Urinary bladder (tissue), 4 donors: ENCODE data around the gene C17orf58. TPM values are rescaled to one million over a fixed set of nuclear protein-coding genes. Genes with fewer than 3 reads are reported as not detected.
A peak's percentile ranks its signal among the peaks of the same experiment; 100 is the strongest.
"Not testable (repeated sequence)": the region's sequence is repeated elsewhere in the genome, so short reads cannot be mapped to it uniquely, and the experiment has no call there.

Source experiments
- DNase-seq: peaks from one replicate; pipeline ENCODE4 v3.0.0-alpha.2; 2015; ENCODE audit errors: extremely low spot score
- H3K27ac ChIP-seq: one replicate; pipeline ENCODE4 v1.5.1; 2013; ENCODE audit warnings: low read depth, mild to moderate bottlenecking, moderate library complexity
- H3K36me3 ChIP-seq: one replicate; pipeline ENCODE4 v1.6.1; 2013; ENCODE audit warnings: mild to moderate bottlenecking, moderate library complexity; ENCODE audit not compliant: insufficient read depth
- H3K4me1 ChIP-seq: one replicate; pipeline ENCODE4 v1.6.1; 2013; ENCODE audit warnings: mild to moderate bottlenecking, moderate library complexity; ENCODE audit not compliant: insufficient read depth
- H3K4me3 ChIP-seq: one replicate; pipeline ENCODE4 v1.5.1; 2013; ENCODE audit warnings: low read depth, low read length
- WGBS: extraction: QIAGEN DNeasy Blood & Tissue Kit; methylation state at CpG from one replicate; pipeline ENCODE4 v1.1.7; 2013; 5-methylcytosine and 5-hydroxymethylcytosine counted together
- polyA plus RNA-seq: library from polyadenylated mRNA; stranded (reverse); fragments of 200-250 nt; gene quantifications from one replicate; pipeline ENCODE4 v1.2.3, GENCODE V29; 2013
- total RNA-seq: library from RNA; depleted of rRNA; stranded (reverse); fragments of >200 nt; gene quantifications from one replicate; pipeline ENCODE4 v1.2.3, GENCODE V29; 2014
- donor health status: healthy with polysubstance abuse.
- donor health status: healthy.

Gene C17orf58
- total and polyA plus RNA-seq, 2 donors: 9.6 to 33.4 TPM

- H3K4me1 ChIP-seq: no peaks in the 10 kb centered on the region
- no peak overlapping the region for H3K27ac ChIP-seq
- DNase-seq: no peak
- H3K36me3 ChIP-seq: no peaks in the 10 kb centered on the region
- 79% methylated on average over 9 of the region's 9 CpGs for WGBS
- H3K4me3 ChIP-seq: no peak overlapping the region
Observed at GRCh38 chr17:68019336-68019674, 23.0 kb upstream of the C17orf58 start.

GRCh38 chr17:68018493-68018892 lies 22.2 kb upstream of the C17orf58 start:
- not testable (repeated sequence) for H3K4me1 ChIP-seq, DNase-seq, H3K27ac ChIP-seq, H3K4me3 ChIP-seq, H3K36me3 ChIP-seq
- WGBS: 92% methylated on average over 21 of the region's 21 CpGs

GRCh38 chr17:68016838-68017237 lies 20.6 kb upstream of the C17orf58 start:
- no peak overlapping the region for H3K27ac ChIP-seq
- no peak overlapping the region for H3K4me3 ChIP-seq
- 90% methylated on average over 2 of the region's 2 CpGs for WGBS
- H3K36me3 ChIP-seq: no peaks in the 10 kb centered on the region
- H3K4me1 ChIP-seq: no peaks in the 10 kb centered on the region
- DNase-seq: no peak

- no peak for DNase-seq
- 87% methylated on average over 11 of the region's 11 CpGs for WGBS
- Histone ChIP-seq H3K27ac (no peak overlapping the region), H3K4me3 (no peak overlapping the region), H3K36me3 (no peaks in the 10 kb centered on the region), H3K4me1 (no peaks in the 10 kb centered on the region)
Observed at GRCh38 chr17:68015081-68015723, 18.9 kb upstream of the C17orf58 start.

GRCh38 chr17:68013385-68013784 lies 17.1 kb upstream of the C17orf58 start:
- no peak overlapping the region for H3K27ac ChIP-seq
- no peaks in the 10 kb centered on the region for H3K36me3 ChIP-seq
- DNase-seq: no peak
- no peak overlapping the region for H3K4me3 ChIP-seq
- no peaks in the 10 kb centered on the region for H3K4me1 ChIP-seq

GRCh38 chr17:68011199-68011665 lies 15.0 kb upstream of the C17orf58 start:
- 47% methylated on average over 20 of the region's 20 CpGs for WGBS
- no peaks in the 10 kb centered on the region for H3K4me1 ChIP-seq
- DNase-seq: no peak
- no peak overlapping the region for H3K27ac ChIP-seq
- no peak overlapping the region for H3K4me3 ChIP-seq
- H3K36me3 ChIP-seq: no peaks in the 10 kb centered on the region

- 62% methylated on average over 6 of the region's 6 CpGs for WGBS
- no peak overlapping the region for H3K27ac ChIP-seq
Observed at GRCh38 chr17:68006797-68007196, 10.5 kb upstream of the C17orf58 start.

GRCh38 chr17:68004201-68004600 lies 7.9 kb upstream of the C17orf58 start:
- H3K36me3 ChIP-seq: no peaks in the 10 kb centered on the region
- H3K27ac ChIP-seq: no peak overlapping the region
- no peak overlapping the region for H3K4me3 ChIP-seq
- H3K4me1 ChIP-seq: no peaks in the 10 kb centered on the region
- no peak for DNase-seq
- WGBS: 80% methylated on average over 3 of the region's 3 CpGs

More at GRCh38 chr17:68006797-68007196, 10.5 kb upstream of the C17orf58 start:
- peak; percentile 11 for DNase-seq
- Histone ChIP-seq H3K4me3 (no peak overlapping the region), H3K4me1 (no peaks in the 10 kb centered on the region), H3K36me3 (no peaks in the 10 kb centered on the region)

- Histone ChIP-seq H3K36me3 (no peaks in the 10 kb centered on the region), H3K4me3 (no peak overlapping the region), H3K27ac (no peak overlapping the region), H3K4me1 (peaks cover 1% of the 10 kb centered on the region)
- 93% methylated on average over 3 of the region's 3 CpGs for WGBS
- DNase-seq: no peak
Observed at GRCh38 chr17:67999291-67999911, 3.1 kb upstream of the C17orf58 start.

GRCh38 chr17:67998466-67998865 lies 2.2 kb upstream of the C17orf58 start:
- WGBS: 82% methylated on average over 2 of the region's 2 CpGs

GRCh38 chr17:67995570-67996263 lies 552 bp downstream of the C17orf58 start:
- Histone ChIP-seq H3K27ac (no peak overlapping the region), H3K4me3 (peak overlapping the region; percentile 58), H3K36me3 (no peaks in the 10 kb centered on the region), H3K4me1 (peaks cover 1% of the 10 kb centered on the region)
- no peak for DNase-seq
- WGBS: under 1% methylated on average over 43 of the region's 43 CpGs

More at GRCh38 chr17:67998466-67998865, 2.2 kb upstream of the C17orf58 start:
- H3K4me1 ChIP-seq: peaks cover 1% of the 10 kb centered on the region
- no peak for DNase-seq
- no peaks in the 10 kb centered on the region for H3K36me3 ChIP-seq
- no peak overlapping the region for H3K27ac ChIP-seq
- no peak overlapping the region for H3K4me3 ChIP-seq

- H3K27ac ChIP-seq: no peak overlapping the region
- peak; percentile 20 for DNase-seq
- H3K4me3 ChIP-seq: peak overlapping the region; percentile 58
- no peaks in the 10 kb centered on the region for H3K36me3 ChIP-seq
- H3K4me1 ChIP-seq: peaks cover 1% of the 10 kb centered on the region
- 18% methylated on average over 9 of the region's 9 CpGs for WGBS
Observed at GRCh38 chr17:67994817-67995569, 1.3 kb downstream of the C17orf58 start.

GRCh38 chr17:67993998-67994361 lies 2.3 kb downstream of the C17orf58 start:
- Histone ChIP-seq H3K36me3 (no peaks in the 10 kb centered on the region), H3K27ac (peak overlapping the region; percentile 98), H3K4me1 (peaks cover 1% of the 10 kb centered on the region), H3K4me3 (peak overlapping the region; percentile 66)
- WGBS: 3% methylated on average over 21 of the region's 21 CpGs
- no peak for DNase-seq
